DMS153 treated with DMSO at 0.1 percent for 48 hours (cell line): ENCODE data around the gene SMC1A.

ENCODE experiments used
- DNase-seq: peaks from one replicate; lab custom pipeline; 2025; ENCODE audit not compliant: unreplicated experiment; lab: John Stamatoyannopoulos, UW

Gene SMC1A

DNA sequence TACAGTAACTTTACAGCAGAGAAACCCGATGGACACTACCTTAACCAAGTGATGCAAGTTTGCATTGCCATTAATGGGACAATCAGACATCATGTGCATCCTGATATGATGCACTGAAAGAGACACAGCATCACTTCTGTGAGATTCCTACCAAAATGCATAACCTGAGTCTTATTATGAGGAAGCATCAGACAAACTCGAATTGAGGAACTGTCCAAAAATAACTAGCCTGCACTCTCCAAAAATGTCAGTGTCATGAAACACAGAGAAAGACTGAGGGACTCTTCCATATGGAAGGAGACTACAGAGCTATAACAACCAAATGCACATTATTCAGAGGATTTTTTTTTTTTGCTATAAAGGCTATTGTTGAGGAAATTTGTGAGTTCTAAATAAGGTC lies 74.5 kb downstream of the SMC1A start:
- no peak for DNase-seq

DNA sequence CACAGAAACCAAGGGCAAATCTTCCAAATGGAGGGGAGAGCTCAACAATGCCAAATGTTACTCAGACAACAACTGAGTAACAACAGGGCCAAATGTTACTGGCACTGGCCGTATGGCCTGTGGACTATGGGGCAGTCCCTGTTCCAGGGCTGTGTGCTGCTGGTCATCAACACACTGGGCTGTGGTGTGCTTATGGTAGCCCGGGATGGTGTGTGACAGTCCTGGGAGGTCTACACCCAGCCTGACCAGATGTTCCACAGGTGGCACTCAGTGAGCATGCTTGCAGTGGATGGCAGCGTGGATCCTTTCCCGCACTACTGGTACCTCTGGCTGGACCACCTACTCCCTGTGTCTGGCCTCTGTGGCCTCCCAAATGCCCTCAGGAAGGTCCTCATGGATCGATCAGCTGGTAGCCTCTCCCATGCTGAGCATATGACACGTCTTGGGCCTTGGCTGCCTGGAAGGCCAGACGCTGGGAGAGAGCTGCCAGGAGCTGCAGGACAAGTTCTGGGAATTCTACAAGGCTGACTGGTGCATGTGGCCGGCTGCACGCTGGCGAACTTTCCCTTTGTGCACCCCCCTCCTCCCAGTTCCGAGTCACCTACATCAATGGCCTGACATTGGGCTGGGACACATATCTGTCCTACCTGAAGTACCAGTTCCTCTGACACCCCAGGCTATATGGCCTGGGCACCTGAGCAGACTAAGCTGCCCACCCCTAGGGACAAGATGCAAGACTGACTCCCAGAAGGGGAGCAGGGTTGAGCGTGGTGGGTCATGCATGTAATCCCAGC lies 81.4 kb downstream of the SMC1A start:
- DNase-seq = no peak

DNA sequence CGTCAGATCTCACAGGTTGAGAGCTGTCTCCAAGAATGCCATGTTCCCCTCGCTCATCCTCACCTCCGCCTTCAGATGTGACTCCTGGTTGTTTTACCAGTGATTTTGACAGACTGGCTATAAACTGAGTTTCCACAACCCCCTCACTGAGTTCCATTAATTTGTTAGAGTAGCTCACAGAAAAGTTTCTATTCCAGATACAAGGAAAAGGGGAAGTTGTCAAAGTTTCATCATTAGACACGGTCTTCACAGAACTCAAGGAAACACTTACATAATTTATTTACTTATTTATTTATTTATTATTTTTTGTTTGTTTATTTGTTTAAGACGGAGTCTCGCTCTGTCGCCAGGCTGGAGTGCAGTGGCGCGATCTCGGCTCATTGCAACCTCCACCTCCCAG lies 85.4 kb downstream of the SMC1A start:
- DNase-seq = no peak

DNA sequence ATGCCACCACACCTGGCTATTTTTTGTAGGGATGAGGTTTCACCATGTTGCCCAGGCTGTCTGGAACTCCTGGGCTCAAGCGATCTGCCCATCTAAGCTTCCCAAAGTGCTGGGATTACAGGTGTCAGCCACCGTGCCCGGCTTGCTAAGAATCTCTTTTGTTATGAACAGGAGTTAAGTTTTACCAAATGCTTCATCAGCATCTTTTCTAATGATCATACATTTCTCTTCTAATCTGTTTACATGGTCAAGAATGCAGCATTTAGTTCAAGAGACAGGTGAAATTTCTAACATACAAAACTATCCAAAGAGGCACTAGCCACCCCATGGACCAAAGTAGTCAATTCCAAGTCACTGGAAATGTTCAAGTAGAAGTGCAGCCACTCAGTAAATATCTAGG lies 88.6 kb downstream of the SMC1A start:
- DNase-seq = no peak

DNA sequence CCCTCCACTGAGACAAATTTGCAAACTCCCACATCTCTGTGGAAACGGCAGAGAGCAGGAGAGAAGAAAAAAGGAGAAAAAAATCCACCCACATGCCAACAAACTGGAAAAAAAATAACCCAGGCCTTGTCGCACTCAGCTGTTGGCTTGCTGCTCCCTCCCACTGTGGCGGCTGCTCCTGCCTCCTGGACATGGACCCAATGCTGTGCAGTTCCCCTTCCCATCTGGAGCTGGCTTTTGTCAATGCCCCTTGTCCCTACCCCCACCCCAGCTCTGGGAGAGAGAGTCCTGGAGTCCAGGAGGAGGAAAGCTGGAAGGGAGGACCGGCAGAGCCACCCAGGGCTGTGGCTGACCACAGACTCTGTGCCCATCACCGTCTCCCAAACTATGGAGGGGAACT lies 90.2 kb downstream of the SMC1A start:
- DNase-seq = no peak

DNA sequence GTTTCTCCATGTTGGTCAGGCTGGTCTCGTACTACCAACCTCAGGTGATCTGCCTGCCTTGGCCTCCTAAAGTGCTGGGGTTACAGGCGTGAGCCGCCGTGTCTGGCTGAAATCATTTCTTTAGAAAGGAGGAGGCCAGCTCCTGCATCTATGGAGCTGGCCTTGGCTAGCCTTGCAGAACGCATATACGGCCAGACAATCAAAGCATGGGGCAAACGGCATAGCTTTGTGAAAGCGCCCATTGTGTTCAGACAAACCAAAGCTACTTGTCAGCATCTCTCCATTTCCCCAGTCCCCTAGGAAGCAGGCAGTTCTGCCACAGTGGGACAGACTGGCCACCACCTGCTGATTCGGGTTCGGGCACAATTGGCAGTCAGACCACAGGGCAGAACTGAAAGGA lies 92.1 kb downstream of the SMC1A start:
- no peak for DNase-seq

DNA sequence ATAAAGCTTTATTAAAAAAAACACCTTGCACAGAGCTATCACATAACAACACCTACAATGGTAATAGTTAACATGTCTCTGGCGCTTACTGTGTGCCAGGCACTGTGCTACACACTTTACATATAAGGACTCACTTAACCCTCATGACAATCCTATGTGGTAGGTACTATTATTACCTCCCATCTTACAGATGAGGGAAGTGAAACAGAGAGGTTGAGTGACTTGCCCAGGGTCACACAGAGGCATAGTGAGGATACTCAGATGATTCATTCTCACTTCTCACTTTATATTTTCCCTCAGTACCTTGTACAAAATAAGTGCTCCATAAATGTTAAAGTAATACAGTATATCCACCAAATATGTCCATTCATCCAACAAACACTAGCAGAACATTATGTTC lies 97.7 kb downstream of the SMC1A start:
- no peak for DNase-seq
